Lower leg skin (tissue), 3 donors: ENCODE results near the gene FPR1.

Experiments
- POLR2A ChIP-seq, 2 donors: fragments of 450-650 bp; IDR thresholded peaks; one replicate each; pipeline ENCODE4 v1.6.1; 2016 to 2017; ENCODE audit warnings: antibody characterized with exemption in 2 of 2, mild to moderate bottlenecking in 1 of 2, moderate library complexity in 1 of 2
- TF ChIP-seq, protein P1 (sequence below), 3 donors: fragments of 450-650 bp; IDR thresholded peaks; one replicate each; pipeline ENCODE4 v1.5.1; 2016; ENCODE audit warnings: antibody characterized with exemption in 3 of 3, mild to moderate bottlenecking in 3 of 3, moderate library complexity in 2 of 3

DNA sequence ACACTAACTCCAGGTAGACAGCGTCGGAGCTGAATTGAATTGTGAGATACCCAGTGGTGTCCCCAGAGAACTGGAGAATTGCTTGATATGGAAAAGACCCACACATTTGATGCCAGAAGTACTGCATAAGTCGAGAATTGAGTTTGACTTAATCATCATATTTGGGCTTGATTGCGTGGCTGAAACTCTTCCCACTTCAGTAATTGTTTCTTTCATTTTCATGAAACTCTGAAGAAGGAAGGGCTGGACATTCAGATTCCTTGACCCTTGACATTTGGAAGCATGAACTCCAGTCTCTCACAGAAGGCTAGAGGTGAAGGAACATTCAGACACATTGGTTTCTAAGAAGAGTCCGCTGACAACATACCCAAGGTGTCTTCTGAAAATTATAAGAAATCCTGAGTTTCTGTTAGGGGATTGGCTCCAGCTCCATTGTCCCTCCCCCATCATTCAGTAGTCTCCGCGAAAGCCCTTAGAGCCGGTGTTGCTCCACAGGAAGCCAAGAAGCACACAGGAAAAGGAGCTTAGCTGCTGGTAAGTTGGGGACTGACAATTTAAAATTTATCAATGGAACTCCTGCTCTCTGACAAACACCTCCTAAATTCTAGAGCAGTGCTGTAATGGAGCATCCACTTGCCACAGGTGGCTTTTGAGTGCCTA is 9.1 kb upstream of the FPR1 start, which contains the start of gene FPR2:
- TF ChIP-seq, protein P1, sequence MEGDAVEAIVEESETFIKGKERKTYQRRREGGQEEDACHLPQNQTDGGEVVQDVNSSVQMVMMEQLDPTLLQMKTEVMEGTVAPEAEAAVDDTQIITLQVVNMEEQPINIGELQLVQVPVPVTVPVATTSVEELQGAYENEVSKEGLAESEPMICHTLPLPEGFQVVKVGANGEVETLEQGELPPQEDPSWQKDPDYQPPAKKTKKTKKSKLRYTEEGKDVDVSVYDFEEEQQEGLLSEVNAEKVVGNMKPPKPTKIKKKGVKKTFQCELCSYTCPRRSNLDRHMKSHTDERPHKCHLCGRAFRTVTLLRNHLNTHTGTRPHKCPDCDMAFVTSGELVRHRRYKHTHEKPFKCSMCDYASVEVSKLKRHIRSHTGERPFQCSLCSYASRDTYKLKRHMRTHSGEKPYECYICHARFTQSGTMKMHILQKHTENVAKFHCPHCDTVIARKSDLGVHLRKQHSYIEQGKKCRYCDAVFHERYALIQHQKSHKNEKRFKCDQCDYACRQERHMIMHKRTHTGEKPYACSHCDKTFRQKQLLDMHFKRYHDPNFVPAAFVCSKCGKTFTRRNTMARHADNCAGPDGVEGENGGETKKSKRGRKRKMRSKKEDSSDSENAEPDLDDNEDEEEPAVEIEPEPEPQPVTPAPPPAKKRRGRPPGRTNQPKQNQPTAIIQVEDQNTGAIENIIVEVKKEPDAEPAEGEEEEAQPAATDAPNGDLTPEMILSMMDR (IDR thresholded peaks at IDR 0.05), result no peak
- no peak for TF ChIP-seq POLR2A (IDR thresholded peaks at IDR 0.05)
